Naive thymus-derived CD4-positive, alpha-beta T cell (primary cell): ENCODE measurements around the gene URGCP. TPM values are rescaled to one million over a fixed set of nuclear protein-coding genes. Genes with fewer than 3 reads are reported as not detected.
A peak's percentile ranks its signal among the peaks of the same experiment; 100 is the strongest.

ENCODE experiments used
- ATAC-seq: fragments of 150-1000 bp; cut with Tn5 transposase; 2 replicates; pipeline ENCODE4 v1.10.0; 2021; ENCODE audit warnings: mild to moderate bottlenecking, moderate library complexity
- CTCF ChIA-PET: fragments of 350-600 bp; sonication (Branson Sonifier 250); formaldehyde crosslinking; loops from one replicate; lab custom pipeline; 2021; ENCODE audit warnings: antibody characterized with exemption; lab: Charles Lee
- POLR2A ChIA-PET: fragments of 350-600 bp; sonication (Branson Sonifier 250); formaldehyde crosslinking; loops from one replicate; lab custom pipeline; 2021; ENCODE audit warnings: antibody characterized with exemption, inconsistent platforms; lab: Charles Lee
- DNase-seq, 9 donors: peaks; one replicate each; pipeline versions ENCODE4 v3.0.0 to v3.0.0-alpha.2; 2020 to 2022; ENCODE audit warnings: mixed read lengths in 1 of 9
- H3K27ac ChIP-seq: one replicate; pipeline ENCODE4 v1.7.0; 2013; ENCODE audit warnings: mild to moderate bottlenecking, low read depth, low read length, moderate library complexity
- H3K27me3 ChIP-seq, 2 donors: one replicate each; pipeline ENCODE4 v1.7.0; 2013; ENCODE audit warnings: low read length in 2 of 2, mild to moderate bottlenecking in 2 of 2, moderate library complexity in 2 of 2; ENCODE audit not compliant: control insufficient read depth in 2 of 2, insufficient read depth in 2 of 2
- H3K36me3 ChIP-seq, 3 experiments: 1 replicate in 2 of 3; 2 replicates in 1 of 3; pipeline ENCODE4 v1.7.0; 2013; ENCODE audit warnings: low read length in 3 of 3, mild to moderate bottlenecking in 3 of 3, moderate library complexity in 1 of 3; ENCODE audit not compliant: insufficient read depth in 3 of 3, control insufficient read depth in 2 of 3
- H3K4me1 ChIP-seq, 2 donors: one replicate each; pipeline ENCODE4 v1.7.0; 2013; ENCODE audit warnings: low read length in 2 of 2, mild to moderate bottlenecking in 2 of 2, moderate library complexity in 1 of 2; ENCODE audit not compliant: control insufficient read depth in 2 of 2, insufficient read depth in 2 of 2
- H3K4me3 ChIP-seq: 2 replicates; pipeline ENCODE4 v1.7.0; 2013; ENCODE audit warnings: mild to moderate bottlenecking, low read length
- H3K9me3 ChIP-seq, 3 experiments: 1 replicate in 2 of 3; 2 replicates in 1 of 3; pipeline ENCODE4 v1.7.0; 2013; ENCODE audit warnings: low read length in 3 of 3; ENCODE audit not compliant: control insufficient read depth in 2 of 3
- H3K27ac Mint-ChIP-seq, 9 donors: one replicate each; pipeline ENCODE4 v1.8.0; 2020 to 2022; ENCODE audit warnings: mixed read lengths in 9 of 9, mild to moderate bottlenecking in 8 of 9, moderate library complexity in 5 of 9, inconsistent platforms in 2 of 9
- H3K27me3 Mint-ChIP-seq, 5 donors: one replicate each; pipeline ENCODE4 v1.8.0; 2021 to 2022; ENCODE audit warnings: mixed read lengths in 5 of 5, mild to moderate bottlenecking in 1 of 5
- H3K36me3 Mint-ChIP-seq, 5 donors: one replicate each; pipeline ENCODE4 v1.8.0; 2020 to 2022; ENCODE audit warnings: mixed read lengths in 5 of 5, mild to moderate bottlenecking in 3 of 5, inconsistent platforms in 1 of 5
- H3K4me1 Mint-ChIP-seq, 7 donors: one replicate each; pipeline ENCODE4 v1.8.0; 2020 to 2022; ENCODE audit warnings: mixed read lengths in 7 of 7, mild to moderate bottlenecking in 3 of 7, inconsistent platforms in 1 of 7
- H3K4me3 Mint-ChIP-seq, 10 donors: one replicate each; pipeline ENCODE4 v1.8.0; 2020 to 2022; ENCODE audit warnings: mild to moderate bottlenecking in 10 of 10, mixed read lengths in 10 of 10, moderate library complexity in 6 of 10, inconsistent platforms in 2 of 10
- H3K9me3 Mint-ChIP-seq, 11 donors: one replicate each; pipeline ENCODE4 v1.8.0; 2020 to 2022; ENCODE audit warnings: mixed read lengths in 11 of 11, mild to moderate bottlenecking in 4 of 11, inconsistent platforms in 1 of 11, moderate library complexity in 1 of 11
- intact Hi-C, 2 donors: fragments of 100-400 bp; cut with micrococcal nuclease; formaldehyde crosslinking; loops; one replicate each; pipeline ENCODE4 v1.15.1; 2023
- polyA plus RNA-seq, 2 donors: library from polyadenylated mRNA; unstranded; fragments of 300-500 nt; fragmentation: Illumina TruSeq; gene quantifications; one replicate each; pipeline ENCODE4 v1.2.3, GENCODE V29; 2021
- total RNA-seq, 6 experiments: library from RNA in 5 of 6; stranded (reverse) in 5 of 6; gene quantifications; 1 replicate in 5 of 6; 2 replicates in 1 of 6; pipeline ENCODE4 v1.2.3 and lab custom pipeline; 2021 to 2026

URGCP gene
- total and polyA plus RNA-seq, 7 experiments from 2014 or later: 20.0 to 40.6 (median 26.8) TPM

DNA sequence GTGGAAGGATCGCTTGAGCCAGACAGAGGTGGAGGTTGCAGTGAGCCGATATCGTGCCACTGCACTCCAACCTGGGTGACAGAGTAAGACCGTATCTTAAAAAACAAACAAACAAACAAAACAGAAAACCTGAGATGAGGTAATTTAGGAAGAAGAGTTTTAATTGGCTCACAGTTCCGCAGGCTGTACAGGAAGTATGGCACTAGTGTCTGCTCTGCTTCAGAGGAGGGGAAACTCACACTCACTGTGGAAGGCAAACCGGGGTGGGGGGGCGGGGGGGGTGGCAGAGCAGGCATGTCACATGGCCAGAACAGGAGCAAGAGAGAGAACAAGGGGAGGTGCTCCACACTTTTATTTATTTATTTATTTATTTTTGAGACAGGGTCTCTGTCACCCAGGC lies 24.9 kb upstream of the URGCP start:
- H3K4me3 Mint-ChIP-seq: peak overlapping the region in 5 of 10 donors; percentile 15 to 72 (median 50)

DNA sequence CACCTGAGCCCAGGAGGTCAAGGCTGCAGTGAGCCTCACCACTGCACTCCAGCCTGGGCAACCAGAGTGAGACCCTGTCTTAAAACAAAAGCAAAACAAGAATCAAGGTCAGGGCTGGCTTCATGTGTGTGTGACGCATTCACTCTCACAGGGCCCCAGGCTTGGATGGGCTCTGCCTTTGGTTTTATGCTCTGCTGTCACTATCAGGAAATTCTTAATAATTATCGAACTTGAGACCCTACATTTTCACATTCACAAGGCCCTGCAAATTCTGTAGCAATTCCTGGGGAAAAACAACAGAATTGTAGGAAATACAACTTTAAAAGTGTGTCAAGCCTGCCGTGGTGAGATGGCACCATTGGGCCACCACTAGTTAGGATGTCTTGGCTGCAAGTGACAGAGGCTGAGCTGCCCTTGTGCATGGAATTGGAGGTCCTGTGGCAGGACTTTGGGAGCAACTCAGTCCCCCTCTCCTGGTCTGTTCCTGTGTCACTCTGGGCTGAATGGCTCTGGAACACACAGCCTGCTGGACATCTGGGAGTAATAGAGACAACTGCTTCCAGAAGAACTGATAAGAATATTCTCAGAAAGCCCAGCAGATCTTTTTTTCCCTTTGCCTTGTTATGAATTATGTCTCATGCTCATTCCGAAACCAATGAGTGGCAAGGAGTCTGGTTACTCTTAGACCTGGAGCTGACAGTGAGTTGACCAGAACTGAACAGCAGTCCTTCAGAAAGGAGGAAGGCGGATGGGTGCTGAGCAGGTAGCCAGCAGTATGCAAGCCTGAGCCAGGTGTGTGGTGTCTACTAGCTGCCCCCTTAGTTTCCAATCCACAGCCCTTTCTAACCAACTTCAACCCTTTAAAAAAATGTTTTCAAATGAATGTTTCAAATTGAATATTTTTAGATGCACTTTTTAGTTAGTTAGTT lies 23.4 kb upstream of the URGCP start:
- no peak overlapping the region for H3K4me3 Mint-ChIP-seq
- no peaks in the 10 kb centered on the region for H3K9me3 Mint-ChIP-seq
- ChIA-PET POLR2A (interaction anchor here (1.2 kb wide), 1 partner anchor 22 kb away, joined by 4 read pairs; no protein-coding TSS in a partner anchor), CTCF (interaction anchor here (0.6 to 1.0 kb wide), 2 partner anchors 198 to 820 kb away, joined by 3 read pairs; no protein-coding TSS in a partner anchor)
- no peak for ATAC-seq
- intact Hi-C loops: loop anchor here (5.0 to 10.0 kb wide), 3 partner anchors 37 to 347 kb away; partner anchors contain the start of gene STK17A (in 2 of the 2)
- H3K4me1 ChIP-seq: peaks cover 6 to 11% of the 10 kb centered on the region in 2 donors
- no peak overlapping the region for H3K4me3 ChIP-seq
- no peak for DNase-seq
- H3K36me3 Mint-ChIP-seq: peaks cover 0 to 11% (median 2%) of the 10 kb centered on the region in 5 donors
- peaks cover 16 to 41% (median 32%) of the 10 kb centered on the region in 7 donors for H3K4me1 Mint-ChIP-seq
- no peaks in the 10 kb centered on the region for H3K9me3 ChIP-seq
- H3K27me3 Mint-ChIP-seq: no peaks in the 10 kb centered on the region
- no peak overlapping the region for H3K27ac ChIP-seq
- no peaks in the 10 kb centered on the region for H3K36me3 ChIP-seq
- H3K27me3 ChIP-seq: no peaks in the 10 kb centered on the region
- H3K27ac Mint-ChIP-seq: peak overlapping the region in 4 of 9 donors; percentile 34 to 63 (median 56)

More for the DNA sequence above, 24.9 kb upstream of the URGCP start:
- Mint-ChIP-seq H3K27me3 (no peaks in the 10 kb centered on the region), H3K9me3 (no peaks in the 10 kb centered on the region), H3K27ac (peak overlapping the region in 7 of 9 donors; percentile 61 to 85 (median 81)), H3K36me3 (peaks cover 0 to 9% (median 0%) of the 10 kb centered on the region in 5 donors), H3K4me1 (peaks cover 10 to 33% (median 24%) of the 10 kb centered on the region in 7 donors)
- peak overlapping the region; percentile 46 for H3K27ac ChIP-seq
- CTCF ChIA-PET: no interaction called here
- H3K4me3 ChIP-seq: no peak overlapping the region
- POLR2A ChIA-PET: interaction anchor here (0.6 kb wide), 1 partner anchor 10 kb away, joined by 3 read pairs; no protein-coding TSS in a partner anchor
- ATAC-seq (peak; percentile 46), DNase-seq (peak in 5 of 9 donors; percentile 14 to 42 (median 28))
- no peaks in the 10 kb centered on the region for H3K9me3 ChIP-seq
- intact Hi-C loops: no loop called here
- peaks cover 6% of the 10 kb centered on the region in 2 donors for H3K4me1 ChIP-seq
- no peaks in the 10 kb centered on the region for H3K36me3 ChIP-seq
- no peaks in the 10 kb centered on the region for H3K27me3 ChIP-seq

GRCh38 chr7:43927810-43928209 lies 21.4 kb upstream of the URGCP start:
- ATAC-seq: no peak
- DNase-seq: no peak
- CTCF ChIA-PET: no interaction called here
- Mint-ChIP-seq H3K27me3 (no peaks in the 10 kb centered on the region), H3K27ac (peak overlapping the region; percentile 5 to 98 (median 92)), H3K4me1 (peaks cover 20 to 59% (median 39%) of the 10 kb centered on the region in 7 donors), H3K4me3 (peak overlapping the region in 9 of 10 donors; percentile 41 to 95 (median 80)), H3K36me3 (peaks cover 0 to 14% (median 6%) of the 10 kb centered on the region in 5 donors), H3K9me3 (no peaks in the 10 kb centered on the region)
- Histone ChIP-seq H3K27me3 (no peaks in the 10 kb centered on the region), H3K9me3 (no peaks in the 10 kb centered on the region), H3K36me3 (no peaks in the 10 kb centered on the region), H3K4me3 (no peak overlapping the region), H3K27ac (peak overlapping the region; percentile 94), H3K4me1 (peaks cover 6 to 16% of the 10 kb centered on the region in 2 donors)
- POLR2A ChIA-PET: interaction anchor here (1.4 kb wide), 1 partner anchor 654 kb away, joined by 3 read pairs; the partner anchor contains the start of gene TMED4
- intact Hi-C loops: loop anchor here (2.0 to 10.0 kb wide), 6 partner anchors 36 to 921 kb away; partner anchors contain the start of genes STK17A (in 2 of the 2), H2AZ2 (in 1 of the 2) and PPIA (in 1 of the 2)

DNA sequence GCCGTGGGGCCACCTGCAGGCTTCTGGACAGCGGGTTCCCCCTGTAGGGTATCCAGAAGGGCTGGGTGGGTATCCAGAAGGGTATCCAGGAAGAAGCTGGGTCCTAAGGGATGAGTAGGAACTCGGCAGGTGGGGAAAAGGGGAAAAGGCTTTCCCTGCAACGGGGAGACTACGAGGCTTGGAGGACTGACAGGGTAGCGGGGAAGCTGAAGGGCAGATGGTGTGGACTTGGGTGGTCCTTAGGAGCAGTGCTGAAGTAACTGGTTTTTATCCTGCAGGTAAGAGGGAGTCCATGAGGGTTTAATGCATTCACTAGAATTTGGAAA lies 20.4 kb upstream of the URGCP start:
- POLR2A ChIA-PET: interaction anchor here (0.7 to 2.3 kb wide), 9 partner anchors 16 to 994 kb away, joined by 3 to 14 read pairs (median 4); partner anchors contain the start of genes MRPS24, STK17A and URGCP
- Histone ChIP-seq H3K27me3 (no peaks in the 10 kb centered on the region), H3K36me3 (no peaks in the 10 kb centered on the region), H3K4me3 (peak overlapping the region; percentile 73), H3K27ac (peak overlapping the region; percentile 94), H3K4me1 (peaks cover 6 to 16% of the 10 kb centered on the region in 2 donors), H3K9me3 (no peaks in the 10 kb centered on the region)
- peaks cover 20 to 60% (median 45%) of the 10 kb centered on the region in 7 donors for H3K4me1 Mint-ChIP-seq
- CTCF ChIA-PET: interaction anchor here (0.5 to 1.7 kb wide), 3 partner anchors 8 to 221 kb away, joined by 3 read pairs; partner anchors contain the start of gene MRPS24
- H3K36me3 Mint-ChIP-seq: peaks cover 0 to 15% (median 6%) of the 10 kb centered on the region in 5 donors
- ATAC-seq (no peak), DNase-seq (no peak)
- intact Hi-C loops: loop anchor here (1.0 to 10.0 kb wide), 14 partner anchors 20 to 1038 kb away; partner anchors contain the start of genes MRPS24 (in 2 of the 2), STK17A (in 2 of the 2), URGCP (in 2 of the 2) and COA1 (in 1 of the 2)
- H3K4me3 Mint-ChIP-seq: peak overlapping the region; percentile 86 to 95 (median 93)
- H3K27me3 Mint-ChIP-seq: no peaks in the 10 kb centered on the region
- H3K27ac Mint-ChIP-seq: peak overlapping the region; percentile 92 to 98 (median 96)
- no peaks in the 10 kb centered on the region for H3K9me3 Mint-ChIP-seq

GRCh38 chr7:43925984-43926797 lies 19.8 kb upstream of the URGCP start, which contains the start of gene UBE2D4:
Gene UBE2D4, plus strand, starts transcription at chr7:43926436. Its CDS starts 97 bp downstream, at chr7:43926533.
- no peaks in the 10 kb centered on the region for H3K9me3 Mint-ChIP-seq
- peak within 1 kb of the TSS; percentile 92 to 98 (median 96) for H3K27ac Mint-ChIP-seq
- Histone ChIP-seq H3K4me3 (peak within 1 kb of the TSS; percentile 73), H3K27ac (peak within 1 kb of the TSS; percentile 94), H3K4me1 (peaks cover 6 to 16% of the 10 kb centered on the region in 2 donors), H3K36me3 (no peaks in the 10 kb centered on the region), H3K9me3 (no peaks in the 10 kb centered on the region), H3K27me3 (no peaks in the 10 kb centered on the region)
- peaks cover 20 to 58% (median 40%) of the 10 kb centered on the region in 7 donors for H3K4me1 Mint-ChIP-seq
- H3K27me3 Mint-ChIP-seq: no peaks in the 10 kb centered on the region
- ATAC-seq (peak; percentile 93), DNase-seq (peak; percentile 83 to 93 (median 91))
- peak within 1 kb of the TSS; percentile 90 to 95 (median 93) for H3K4me3 Mint-ChIP-seq
- peaks cover 0 to 13% (median 6%) of the 10 kb centered on the region in 5 donors for H3K36me3 Mint-ChIP-seq
- ChIA-PET CTCF (interaction anchor here (0.5 to 1.7 kb wide), 2 partner anchors 9 to 57 kb away, joined by 3 read pairs; partner anchors contain the start of gene MRPS24), POLR2A (interaction anchor here (0.7 to 2.3 kb wide), 9 partner anchors 17 to 993 kb away, joined by 3 to 14 read pairs (median 4); partner anchors contain the start of genes MRPS24, STK17A and URGCP)
- intact Hi-C loops: loop anchor here (1.0 to 10.0 kb wide), 14 partner anchors 20 to 1038 kb away; partner anchors contain the start of genes MRPS24 (in 2 of the 2), STK17A (in 2 of the 2), URGCP (in 2 of the 2) and COA1 (in 1 of the 2)
